ENCODE results near the gene GYS2. TPM values are rescaled to one million over a fixed set of nuclear protein-coding genes. Genes with fewer than 3 reads are reported as not detected.

The GYS2 gene
- total RNA-seq, 4 donors from 2014 or later = not detected

DNA sequence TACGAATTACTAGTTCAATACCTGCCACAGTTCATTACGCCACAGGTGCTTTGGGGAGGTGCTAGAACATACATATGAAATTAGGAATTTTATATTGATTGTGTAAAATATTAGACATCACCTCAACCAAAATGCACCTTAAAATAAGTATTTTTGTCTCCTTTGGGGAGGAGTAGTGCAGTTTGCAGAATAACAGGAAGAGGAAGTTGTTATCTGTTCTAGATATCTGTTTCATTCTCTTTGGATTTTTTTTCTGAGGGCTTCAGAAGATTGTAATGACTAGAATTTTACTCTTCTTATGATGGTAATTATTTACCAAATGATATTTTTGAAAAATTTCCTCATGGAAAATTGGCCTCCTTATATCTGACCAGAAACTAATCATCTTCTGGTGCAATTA is 9.9 kb upstream of the GYS2 start:
- no peak overlapping the region for H3K4me3 ChIP-seq (ENCODE audit: low read depth, poor library complexity, severe bottlenecking)
- DNase-seq (ENCODE audit: low spot score in 2 of 2) = no peak
- intact Hi-C loops (cut with DNase I; ENCODE audit: low total_unique reads) = no loop called here
- no peak for TF ChIP-seq POLR2A (IDR thresholded peaks at IDR 0.05)
- TF ChIP-seq, protein P1, sequence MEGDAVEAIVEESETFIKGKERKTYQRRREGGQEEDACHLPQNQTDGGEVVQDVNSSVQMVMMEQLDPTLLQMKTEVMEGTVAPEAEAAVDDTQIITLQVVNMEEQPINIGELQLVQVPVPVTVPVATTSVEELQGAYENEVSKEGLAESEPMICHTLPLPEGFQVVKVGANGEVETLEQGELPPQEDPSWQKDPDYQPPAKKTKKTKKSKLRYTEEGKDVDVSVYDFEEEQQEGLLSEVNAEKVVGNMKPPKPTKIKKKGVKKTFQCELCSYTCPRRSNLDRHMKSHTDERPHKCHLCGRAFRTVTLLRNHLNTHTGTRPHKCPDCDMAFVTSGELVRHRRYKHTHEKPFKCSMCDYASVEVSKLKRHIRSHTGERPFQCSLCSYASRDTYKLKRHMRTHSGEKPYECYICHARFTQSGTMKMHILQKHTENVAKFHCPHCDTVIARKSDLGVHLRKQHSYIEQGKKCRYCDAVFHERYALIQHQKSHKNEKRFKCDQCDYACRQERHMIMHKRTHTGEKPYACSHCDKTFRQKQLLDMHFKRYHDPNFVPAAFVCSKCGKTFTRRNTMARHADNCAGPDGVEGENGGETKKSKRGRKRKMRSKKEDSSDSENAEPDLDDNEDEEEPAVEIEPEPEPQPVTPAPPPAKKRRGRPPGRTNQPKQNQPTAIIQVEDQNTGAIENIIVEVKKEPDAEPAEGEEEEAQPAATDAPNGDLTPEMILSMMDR (IDR thresholded peaks at IDR 0.05) = no peak
- 55 to 58% methylated on average over 2 of the region's 2 CpGs for WGBS, 2 donors

DNA sequence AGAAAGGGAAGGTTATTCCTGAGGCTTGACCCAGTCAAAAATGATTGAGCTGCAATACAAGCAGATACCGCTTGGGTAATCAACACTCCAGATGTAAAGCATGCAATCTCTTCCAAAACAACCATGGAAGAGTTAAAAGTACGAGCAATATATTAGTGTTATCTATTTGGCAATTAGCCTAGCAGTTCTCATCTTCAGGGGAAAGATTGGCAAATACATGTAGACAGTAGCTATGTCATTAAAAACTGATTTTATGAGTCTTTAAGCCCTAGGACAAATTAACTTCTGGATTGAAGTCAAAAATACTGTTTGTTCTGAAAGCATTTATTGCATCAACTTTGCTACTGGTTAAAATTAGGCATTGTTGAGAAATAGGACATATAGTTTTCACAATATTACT is 9.3 kb upstream of the GYS2 start:
- TF ChIP-seq, protein P1 (IDR thresholded peaks at IDR 0.05) = no peak
- no peak for TF ChIP-seq POLR2A (IDR thresholded peaks at IDR 0.05)
- 27 to 38% methylated on average over 2 of the region's 2 CpGs for WGBS, 2 donors
- intact Hi-C loops (cut with DNase I; ENCODE audit: low total_unique reads) = no loop called here
- no peak overlapping the region for H3K4me3 ChIP-seq (ENCODE audit: low read depth, poor library complexity, severe bottlenecking)
- DNase-seq (ENCODE audit: low spot score in 2 of 2) = no peak

DNA sequence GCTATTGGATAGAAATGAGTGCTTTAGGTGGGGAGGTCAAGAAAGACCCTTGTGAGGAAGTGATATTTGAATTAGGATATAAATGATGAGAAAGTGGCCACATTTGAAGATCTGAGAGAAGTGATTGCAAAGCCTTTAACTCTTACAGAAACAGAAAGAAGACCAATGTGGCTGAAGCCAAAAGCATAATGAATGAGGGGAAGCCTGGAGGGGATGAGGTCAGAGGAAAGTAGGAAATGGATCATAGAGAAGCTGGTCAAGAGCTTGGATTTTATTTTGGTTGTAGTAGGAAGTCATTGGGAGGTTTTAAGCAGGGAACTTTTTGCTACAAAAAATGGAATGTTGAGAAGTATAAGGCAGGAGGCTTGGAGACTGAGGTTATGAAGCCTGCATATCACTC is 3.5 kb upstream of the GYS2 start:
- no peak for DNase-seq (ENCODE audit: low spot score in 2 of 2)
- intact Hi-C loops (cut with DNase I; ENCODE audit: low total_unique reads) = loop anchor here (5.0 kb wide), 1 partner anchor 74 kb away; no protein-coding TSS in a partner anchor
- TF ChIP-seq POLR2A (IDR thresholded peaks at IDR 0.05) = no peak
- TF ChIP-seq, protein P1 (IDR thresholded peaks at IDR 0.05) = no peak
- no peak overlapping the region for H3K4me3 ChIP-seq (ENCODE audit: low read depth, poor library complexity, severe bottlenecking)

DNA sequence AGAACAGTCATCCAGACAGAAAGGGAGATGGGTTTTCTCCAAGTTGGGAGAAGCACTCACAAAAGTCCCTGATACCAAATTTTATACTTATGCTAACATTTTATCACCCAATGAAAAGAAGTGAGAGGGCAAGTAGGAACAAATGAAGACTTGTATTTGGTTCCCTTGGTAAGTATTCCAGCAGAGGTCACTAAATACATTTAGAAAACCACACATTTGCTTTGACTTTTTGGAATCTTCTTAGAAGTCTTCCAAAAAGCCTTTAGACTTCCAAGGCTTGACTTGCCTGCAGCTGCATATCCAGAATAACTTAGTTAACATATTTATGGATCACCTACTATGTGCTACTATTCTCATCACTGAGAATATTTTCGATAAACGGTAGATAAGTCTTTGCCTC is 3.1 kb upstream of the GYS2 start:
- 78 to 87% methylated on average over 2 of the region's 2 CpGs for WGBS, 2 donors
- DNase-seq (ENCODE audit: low spot score in 2 of 2) = no peak

DNA sequence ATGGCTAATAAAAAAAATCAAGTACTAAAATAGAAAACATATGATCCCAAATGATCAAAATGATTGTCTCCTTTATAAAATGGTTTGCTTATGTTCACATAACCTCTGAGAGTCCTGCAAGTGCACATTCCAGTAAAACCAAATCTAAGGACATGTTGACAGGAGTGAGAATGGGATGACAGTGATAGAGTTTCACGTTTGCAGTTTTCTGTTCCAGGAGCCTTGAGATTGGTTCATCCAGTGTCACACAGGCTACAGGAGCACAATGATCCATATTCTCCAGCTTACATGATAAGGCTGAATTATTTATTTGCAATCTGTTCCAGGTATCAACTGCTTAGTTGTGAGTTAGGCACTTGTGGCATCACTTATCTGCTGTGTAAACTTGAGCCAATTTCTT is 1.5 kb upstream of the GYS2 start:
- no peak for DNase-seq (ENCODE audit: low spot score in 2 of 2)
- H3K4me3 ChIP-seq (ENCODE audit: low read depth, poor library complexity, severe bottlenecking) = no peak overlapping the region
- whole genome bisulfite sequencing, 2 donors = 50 to 77% methylated on average over 1 of the region's 1 CpG
- intact Hi-C loops (cut with DNase I; ENCODE audit: low total_unique reads) = loop anchor here (5.0 kb wide), 1 partner anchor 76 kb away; no protein-coding TSS in a partner anchor
- TF ChIP-seq, protein P1 (IDR thresholded peaks at IDR 0.05) = no peak
- no peak for TF ChIP-seq POLR2A (IDR thresholded peaks at IDR 0.05)

More for the DNA sequence above, 3.1 kb upstream of the GYS2 start:
- TF ChIP-seq, protein P1 (IDR thresholded peaks at IDR 0.05) = no peak
- TF ChIP-seq POLR2A (IDR thresholded peaks at IDR 0.05) = no peak
- H3K4me3 ChIP-seq (ENCODE audit: low read depth, poor library complexity, severe bottlenecking) = no peak overlapping the region
- intact Hi-C loops (cut with DNase I; ENCODE audit: low total_unique reads) = loop anchor here (5.0 kb wide), 1 partner anchor 75 kb away; no protein-coding TSS in a partner anchor

DNA sequence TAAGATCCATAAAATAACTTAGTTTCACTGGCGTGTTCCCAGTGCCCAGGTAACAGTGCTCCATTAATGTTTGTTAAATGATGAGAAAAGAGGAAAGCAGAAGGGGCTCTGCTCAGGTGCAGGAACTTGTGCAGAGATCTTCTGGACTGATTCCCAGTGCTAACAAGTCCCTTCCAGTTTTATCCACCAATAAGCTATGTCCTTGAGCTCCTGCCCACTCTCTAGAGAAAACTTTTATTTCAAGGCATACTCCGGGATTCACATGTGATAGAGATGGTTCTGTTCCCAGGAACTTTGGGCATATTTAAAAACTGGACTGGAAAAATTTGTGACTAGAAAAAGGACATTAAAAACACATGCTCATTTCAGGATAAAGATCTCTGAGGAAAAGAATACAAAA is 1.9 kb downstream of the GYS2 start:
- no peak overlapping the region for H3K4me3 ChIP-seq (ENCODE audit: low read depth, poor library complexity, severe bottlenecking)
- WGBS, 2 donors = 45 to 55% methylated on average over 2 of the region's 2 CpGs
- TF ChIP-seq, protein P1 (IDR thresholded peaks at IDR 0.05) = no peak
- no peak for TF ChIP-seq POLR2A (IDR thresholded peaks at IDR 0.05)
- intact Hi-C loops (cut with DNase I; ENCODE audit: low total_unique reads) = no loop called here
- no peak for DNase-seq (ENCODE audit: low spot score in 2 of 2)

Measured in lower leg skin (tissue), 4 donors.